Measurements from ENCODE around the gene PLCB2. TPM values are rescaled to one million over a fixed set of nuclear protein-coding genes. Genes with fewer than 3 reads are reported as not detected.

PLCB2 gene
- total RNA-seq, 1 experiment from 2014 or later, result 0.84 TPM

DNA sequence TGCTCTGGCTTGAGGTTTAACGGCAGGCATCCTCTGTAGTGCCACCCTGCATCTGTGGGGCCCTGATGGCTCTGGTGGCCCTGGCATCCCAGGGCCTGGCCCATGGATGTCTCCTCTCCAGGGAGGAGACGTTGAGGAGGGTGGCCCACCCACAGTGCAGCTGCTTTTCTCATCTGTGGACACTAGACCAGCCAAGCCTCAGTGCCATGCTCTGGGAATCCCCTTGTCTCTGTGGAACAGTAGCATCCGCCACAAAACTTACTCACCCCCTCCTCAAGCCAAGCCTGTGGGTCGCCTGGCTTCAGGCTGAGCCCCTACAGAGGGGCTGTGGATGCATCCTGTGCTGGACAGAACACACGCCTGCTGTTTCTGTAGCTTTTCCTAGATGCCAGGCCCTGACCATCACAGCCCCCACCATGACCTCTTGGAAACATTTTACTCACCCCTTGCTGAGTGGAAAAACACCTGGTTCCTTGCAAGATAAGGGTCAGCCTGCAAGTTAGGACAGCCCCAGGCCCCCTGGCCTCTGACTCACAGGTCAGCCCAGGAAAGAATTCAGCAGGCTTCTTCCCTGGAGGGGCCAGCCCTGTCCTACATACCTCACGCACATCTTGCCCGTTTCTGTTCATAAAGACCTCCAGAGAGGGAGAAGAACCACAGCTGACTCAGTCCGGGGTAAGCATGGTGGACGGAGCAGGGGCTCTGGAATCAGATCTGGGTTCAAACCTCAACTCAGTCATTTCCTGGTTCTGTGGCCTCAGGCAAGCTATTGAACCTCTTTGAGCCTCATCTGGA, 49.9 kb downstream of the PLCB2 start:
- TF ChIP-seq, protein P1, sequence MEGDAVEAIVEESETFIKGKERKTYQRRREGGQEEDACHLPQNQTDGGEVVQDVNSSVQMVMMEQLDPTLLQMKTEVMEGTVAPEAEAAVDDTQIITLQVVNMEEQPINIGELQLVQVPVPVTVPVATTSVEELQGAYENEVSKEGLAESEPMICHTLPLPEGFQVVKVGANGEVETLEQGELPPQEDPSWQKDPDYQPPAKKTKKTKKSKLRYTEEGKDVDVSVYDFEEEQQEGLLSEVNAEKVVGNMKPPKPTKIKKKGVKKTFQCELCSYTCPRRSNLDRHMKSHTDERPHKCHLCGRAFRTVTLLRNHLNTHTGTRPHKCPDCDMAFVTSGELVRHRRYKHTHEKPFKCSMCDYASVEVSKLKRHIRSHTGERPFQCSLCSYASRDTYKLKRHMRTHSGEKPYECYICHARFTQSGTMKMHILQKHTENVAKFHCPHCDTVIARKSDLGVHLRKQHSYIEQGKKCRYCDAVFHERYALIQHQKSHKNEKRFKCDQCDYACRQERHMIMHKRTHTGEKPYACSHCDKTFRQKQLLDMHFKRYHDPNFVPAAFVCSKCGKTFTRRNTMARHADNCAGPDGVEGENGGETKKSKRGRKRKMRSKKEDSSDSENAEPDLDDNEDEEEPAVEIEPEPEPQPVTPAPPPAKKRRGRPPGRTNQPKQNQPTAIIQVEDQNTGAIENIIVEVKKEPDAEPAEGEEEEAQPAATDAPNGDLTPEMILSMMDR (IDR thresholded peaks at IDR 0.05; ENCODE audit: unreplicated experiment), result no peak
- no peak for DNase-seq (ENCODE audit: unreplicated experiment)
- no peaks in the 10 kb centered on the region for H3K4me1 Mint-ChIP-seq (ENCODE audit: insufficient read depth, unreplicated experiment)
- no peak overlapping the region for H3K4me3 Mint-ChIP-seq (ENCODE audit: unreplicated experiment)
- BruUV-seq (replicated peaks), result no TSS peak
- peaks cover 32% of the 10 kb centered on the region for H3K36me3 Mint-ChIP-seq (ENCODE audit: insufficient read depth, unreplicated experiment)
- H3K27me3 Mint-ChIP-seq (ENCODE audit: insufficient read depth, unreplicated experiment), result no peaks in the 10 kb centered on the region
- intact Hi-C loops (cut with micrococcal nuclease), result no loop called here
- ChIA-PET POLR2A (no interaction called here), CTCF (interaction anchor here (1.0 to 4.2 kb wide), 6 partner anchors 13 to 40 kb away, joined by 3 to 32 read pairs (median 6); no protein-coding TSS in a partner anchor)
- H3K9me3 Mint-ChIP-seq (ENCODE audit: unreplicated experiment), result no peaks in the 10 kb centered on the region
- no peak overlapping the region for H3K27ac Mint-ChIP-seq (ENCODE audit: low read depth, unreplicated experiment)

DNA sequence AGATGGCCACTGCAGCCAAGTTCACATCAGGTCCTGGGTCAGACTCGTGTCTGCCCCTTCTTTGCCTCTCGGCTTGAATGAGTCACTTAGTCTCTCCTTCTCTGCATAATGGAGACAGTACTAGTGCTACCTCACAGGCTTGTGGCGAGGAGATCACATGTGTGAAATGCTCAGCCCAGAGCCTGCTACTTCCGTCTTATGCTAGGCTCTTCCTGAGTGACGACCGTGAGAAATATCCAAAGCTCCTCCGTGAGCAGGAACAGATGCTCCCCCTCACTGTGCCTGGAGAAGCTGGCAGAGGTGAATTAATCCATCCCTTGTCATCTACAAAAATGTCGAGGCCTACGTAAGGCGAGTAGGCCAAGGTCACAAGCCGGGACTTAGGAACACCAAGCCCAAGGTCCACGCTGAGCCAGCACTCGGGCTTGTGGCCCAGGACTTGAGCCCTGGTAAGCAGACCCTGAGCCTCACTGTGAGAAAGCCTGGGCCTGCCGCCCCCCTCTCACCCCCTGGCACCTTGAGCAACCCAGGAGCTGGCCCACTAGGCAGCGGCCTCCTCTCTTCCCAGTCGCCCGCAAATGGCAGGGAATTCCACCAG, 51.0 kb downstream of the PLCB2 start:
- Mint-ChIP-seq H3K27ac (ENCODE audit: low read depth, unreplicated experiment) (no peak overlapping the region), H3K27me3 (ENCODE audit: insufficient read depth, unreplicated experiment) (no peaks in the 10 kb centered on the region), H3K4me1 (ENCODE audit: insufficient read depth, unreplicated experiment) (no peaks in the 10 kb centered on the region), H3K9me3 (ENCODE audit: unreplicated experiment) (no peaks in the 10 kb centered on the region), H3K36me3 (ENCODE audit: insufficient read depth, unreplicated experiment) (peaks cover 32% of the 10 kb centered on the region), H3K4me3 (ENCODE audit: unreplicated experiment) (no peak overlapping the region)
- DNase-seq (ENCODE audit: unreplicated experiment), result no peak
- intact Hi-C loops (cut with micrococcal nuclease), result no loop called here
- TF ChIP-seq, protein P1 (IDR thresholded peaks at IDR 0.05; ENCODE audit: unreplicated experiment), result no peak
- BruUV-seq (replicated peaks), result no TSS peak
- CTCF ChIA-PET, result interaction anchor here (1.1 to 4.2 kb wide), 5 partner anchors 15 to 39 kb away, joined by 3 to 32 read pairs (median 14); no protein-coding TSS in a partner anchor
- POLR2A ChIA-PET, result interaction anchor here (0.9 kb wide), 1 partner anchor 16 kb away, joined by 3 read pairs; no protein-coding TSS in a partner anchor

GRCh38 chr15:40255033-40255432, 52.7 kb downstream of the PLCB2 start:
- no TSS peak for BruUV-seq (replicated peaks)
- Mint-ChIP-seq H3K27me3 (ENCODE audit: insufficient read depth, unreplicated experiment) (no peaks in the 10 kb centered on the region), H3K9me3 (ENCODE audit: unreplicated experiment) (no peaks in the 10 kb centered on the region), H3K4me1 (ENCODE audit: insufficient read depth, unreplicated experiment) (peaks cover 2% of the 10 kb centered on the region), H3K36me3 (ENCODE audit: insufficient read depth, unreplicated experiment) (peaks cover 37% of the 10 kb centered on the region), H3K4me3 (ENCODE audit: unreplicated experiment) (no peak overlapping the region), H3K27ac (ENCODE audit: low read depth, unreplicated experiment) (no peak overlapping the region)
- ChIA-PET POLR2A (interaction anchor here (0.6 to 1.0 kb wide), 2 partner anchors 19 to 1401 kb away, joined by 3 read pairs; no protein-coding TSS in a partner anchor), CTCF (interaction anchor here (0.7 to 4.2 kb wide), 4 partner anchors 9 to 151 kb away, joined by 3 to 32 read pairs (median 14); no protein-coding TSS in a partner anchor)
- intact Hi-C loops (cut with micrococcal nuclease), result no loop called here
- DNase-seq (ENCODE audit: unreplicated experiment), result no peak
- TF ChIP-seq, protein P1 (IDR thresholded peaks at IDR 0.05; ENCODE audit: unreplicated experiment), result no peak

- H3K27me3 Mint-ChIP-seq (ENCODE audit: insufficient read depth, unreplicated experiment), result no peaks in the 10 kb centered on the region
- H3K4me3 Mint-ChIP-seq (ENCODE audit: unreplicated experiment), result no peak overlapping the region
- H3K36me3 Mint-ChIP-seq (ENCODE audit: insufficient read depth, unreplicated experiment), result peaks cover 35% of the 10 kb centered on the region
- TF ChIP-seq, protein P1 (IDR thresholded peaks at IDR 0.05; ENCODE audit: unreplicated experiment), result no peak
- no peaks in the 10 kb centered on the region for H3K9me3 Mint-ChIP-seq (ENCODE audit: unreplicated experiment)
- ChIA-PET POLR2A (interaction anchor here (1.0 kb wide), 1 partner anchor 19 kb away, joined by 3 read pairs; no protein-coding TSS in a partner anchor), CTCF (interaction anchor here (0.7 to 4.2 kb wide), 4 partner anchors 10 to 150 kb away, joined by 3 to 32 read pairs (median 14); no protein-coding TSS in a partner anchor)
- intact Hi-C loops (cut with micrococcal nuclease), result no loop called here
- DNase-seq (ENCODE audit: unreplicated experiment), result no peak
- no TSS peak for BruUV-seq (replicated peaks)
- H3K4me1 Mint-ChIP-seq (ENCODE audit: insufficient read depth, unreplicated experiment), result peaks cover 8% of the 10 kb centered on the region
- H3K27ac Mint-ChIP-seq (ENCODE audit: low read depth, unreplicated experiment), result no peak overlapping the region
These were observed 53.3 kb downstream of the PLCB2 start for GRCh38 chr15:40254452-40254851.

Measured in MCF 10A (cell line).